Peyer's patch (tissue), 4 donors: Measurements from ENCODE around the gene UNC5CL.

ENCODE experiments used
- CTCF ChIP-seq, 6 experiments: fragments of 450-650 bp in 4 of 6; fragments of 200-600 bp in 2 of 6; sonication (generic) in 1 of 6; IDR thresholded peaks; one replicate each; pipeline ENCODE4 v1.5.1; 2017 to 2019; ENCODE audit warnings: antibody characterized with exemption in 6 of 6, mild to moderate bottlenecking in 3 of 6, moderate library complexity in 1 of 6
- POLR2A ChIP-seq, 2 donors: fragments of 450-650 bp; IDR thresholded peaks; one replicate each; pipeline ENCODE4 v1.5.1; 2017; ENCODE audit warnings: antibody characterized with exemption in 2 of 2, mild to moderate bottlenecking in 2 of 2, moderate library complexity in 2 of 2

- TF ChIP-seq POLR2A (IDR thresholded peaks at IDR 0.05) (no peak), CTCF (IDR thresholded peaks at IDR 0.05) (no peak)
Observed at GRCh38 chr6:41037107-41037900, 1.7 kb downstream of the UNC5CL start.
